AG04449 (cell line): ENCODE results near the gene ADAMTS13.

ENCODE experiments used
- CTCF ChIA-PET: fragments of 350-600 bp; formaldehyde crosslinking; extraction: SDS; loops from one replicate; lab custom pipeline; 2021; ENCODE audit warnings: antibody characterized with exemption; lab: Yijun Ruan, JAX
- POLR2A ChIA-PET: fragments of 400-600, 350-600 bp; formaldehyde crosslinking; extraction: SDS; loops from one replicate; lab custom pipeline; 2020; ENCODE audit warnings: antibody characterized with exemption, inconsistent platforms; lab: Yijun Ruan, JAX
- DNase-seq: peaks from one replicate; pipeline ENCODE4 v3.0.0-alpha.2; 2010; ENCODE audit warnings: low read depth, low spot score
- H3K4me3 ChIP-seq: 2 replicates; pipeline ENCODE4 v1.5.1; 2011; ENCODE audit warnings: low read depth, mild to moderate bottlenecking, control low read depth, low read length
- CTCF ChIP-seq: IDR thresholded peaks from one replicate; pipeline ENCODE4 v1.5.1; 2011; ENCODE audit warnings: mild to moderate bottlenecking, moderate library complexity, low read length, control low read depth, inconsistent platforms; ENCODE audit not compliant: insufficient read depth; ENCODE audit errors: missing control alignments

ADAMTS13 gene

GRCh38 chr9:133433351-133433843, 11.2 kb downstream of the ADAMTS13 start:
- CTCF ChIA-PET: no interaction called here
- no peak for DNase-seq
- no peak overlapping the region for H3K4me3 ChIP-seq
- POLR2A ChIA-PET: no interaction called here
- no peak for TF ChIP-seq CTCF

- CTCF ChIA-PET: no interaction called here
- POLR2A ChIA-PET: no interaction called here
- no peak for TF ChIP-seq CTCF
- no peak for DNase-seq
- no peak overlapping the region for H3K4me3 ChIP-seq
Observed at GRCh38 chr9:133436681-133437080, 14.5 kb downstream of the ADAMTS13 start.

GRCh38 chr9:133437753-133438531, 15.8 kb downstream of the ADAMTS13 start:
- no peak overlapping the region for H3K4me3 ChIP-seq
- DNase-seq: no peak
- ChIA-PET CTCF (interaction anchor here (0.9 kb wide), 1 partner anchor 21 kb away, joined by 3 read pairs; no protein-coding TSS in a partner anchor), POLR2A (no interaction called here)
- no peak for TF ChIP-seq CTCF

GRCh38 chr9:133439337-133439736, 17.2 kb downstream of the ADAMTS13 start:
- no peak overlapping the region for H3K4me3 ChIP-seq
- no peak for TF ChIP-seq CTCF
- ChIA-PET CTCF (interaction anchor here (1.7 kb wide), 1 partner anchor 9 kb away, joined by 5 read pairs; no protein-coding TSS in a partner anchor), POLR2A (no interaction called here)
- no peak for DNase-seq

- H3K4me3 ChIP-seq: no peak overlapping the region
- POLR2A ChIA-PET: no interaction called here
- CTCF ChIA-PET: no interaction called here
- TF ChIP-seq CTCF: no peak
- DNase-seq: no peak
Observed at GRCh38 chr9:133440874-133441273, 18.7 kb downstream of the ADAMTS13 start.

GRCh38 chr9:133441571-133441970, 19.4 kb downstream of the ADAMTS13 start:
- H3K4me3 ChIP-seq: no peak overlapping the region
- ChIA-PET CTCF (no interaction called here), POLR2A (no interaction called here)
- DNase-seq: no peak
- TF ChIP-seq CTCF: no peak
